ENCODE results near the gene FOXN3. TPM values are rescaled to one million over a fixed set of nuclear protein-coding genes. Genes with fewer than 3 reads are reported as not detected.

FOXN3 gene
- total RNA-seq, 2 donors from 2014 or later: 61.2 to 84.1 TPM

GRCh38 chr14:89310211-89310610 lies 106.8 kb downstream of the FOXN3 start:
- no peak for TF ChIP-seq CTCF (conservative IDR thresholded peaks at IDR 0.05)
- no peak overlapping the region for H3K27ac ChIP-seq (ENCODE audit: low read depth, low read length)
- no peaks in the 10 kb centered on the region for H3K4me1 ChIP-seq (ENCODE audit: control insufficient read depth, insufficient read depth, low read length)
- H3K9ac ChIP-seq (ENCODE audit: extremely low read depth, low read length, poor library complexity, severe bottlenecking): no peak overlapping the region
- H3K4me3 ChIP-seq (ENCODE audit: low read length): no peak overlapping the region
- H3K4me1 Mint-ChIP-seq: peaks cover 44% of the 10 kb centered on the region
- H3K27ac Mint-ChIP-seq: peak overlapping the region; percentile 58
- peaks cover 5% of the 10 kb centered on the region for H3K9me3 ChIP-seq (ENCODE audit: control insufficient read depth, low read length)
- H3K9me3 Mint-ChIP-seq: peaks cover 1% of the 10 kb centered on the region
- no peaks in the 10 kb centered on the region for H3K27me3 Mint-ChIP-seq (ENCODE audit: insufficient read depth)
- WGBS, 2 experiments (ENCODE audit: insufficient coverage in 1 of 2, insufficient read length in 1 of 2): 84 to 86% methylated on average over 9 of the region's 9 CpGs
- peaks cover 25% of the 10 kb centered on the region for H3K36me3 Mint-ChIP-seq (ENCODE audit: low read depth)
- DNase-seq: no peak
- no peaks in the 10 kb centered on the region for H3K27me3 ChIP-seq (ENCODE audit: control insufficient read depth, insufficient read depth, low read length, poor library complexity, severe bottlenecking)
- no peaks in the 10 kb centered on the region for H3K36me3 ChIP-seq (ENCODE audit: control insufficient read depth, insufficient read depth, low read length)
- H3K4me3 Mint-ChIP-seq: no peak overlapping the region

GRCh38 chr14:89309670-89310177 lies 107.3 kb downstream of the FOXN3 start:
- peaks cover 1% of the 10 kb centered on the region for H3K9me3 Mint-ChIP-seq
- H3K27ac ChIP-seq (ENCODE audit: low read depth, low read length): no peak overlapping the region
- H3K9ac ChIP-seq (ENCODE audit: extremely low read depth, low read length, poor library complexity, severe bottlenecking): no peak overlapping the region
- no peaks in the 10 kb centered on the region for H3K27me3 Mint-ChIP-seq (ENCODE audit: insufficient read depth)
- peak overlapping the region; percentile 58 for H3K27ac Mint-ChIP-seq
- peaks cover 47% of the 10 kb centered on the region for H3K4me1 Mint-ChIP-seq
- no peak overlapping the region for H3K4me3 ChIP-seq (ENCODE audit: low read length)
- no peaks in the 10 kb centered on the region for H3K27me3 ChIP-seq (ENCODE audit: control insufficient read depth, insufficient read depth, low read length, poor library complexity, severe bottlenecking)
- peaks cover 5% of the 10 kb centered on the region for H3K9me3 ChIP-seq (ENCODE audit: control insufficient read depth, low read length)
- no peak for DNase-seq
- H3K36me3 Mint-ChIP-seq (ENCODE audit: low read depth): peaks cover 25% of the 10 kb centered on the region
- H3K4me1 ChIP-seq (ENCODE audit: control insufficient read depth, insufficient read depth, low read length): no peaks in the 10 kb centered on the region
- TF ChIP-seq CTCF (conservative IDR thresholded peaks at IDR 0.05): no peak
- 85 to 92% methylated on average over 5 to 11 of the region's 11 CpGs for WGBS, 2 experiments (ENCODE audit: insufficient coverage in 1 of 2, insufficient read length in 1 of 2)
- H3K4me3 Mint-ChIP-seq: no peak overlapping the region
- H3K36me3 ChIP-seq (ENCODE audit: control insufficient read depth, insufficient read depth, low read length): no peaks in the 10 kb centered on the region

DNA sequence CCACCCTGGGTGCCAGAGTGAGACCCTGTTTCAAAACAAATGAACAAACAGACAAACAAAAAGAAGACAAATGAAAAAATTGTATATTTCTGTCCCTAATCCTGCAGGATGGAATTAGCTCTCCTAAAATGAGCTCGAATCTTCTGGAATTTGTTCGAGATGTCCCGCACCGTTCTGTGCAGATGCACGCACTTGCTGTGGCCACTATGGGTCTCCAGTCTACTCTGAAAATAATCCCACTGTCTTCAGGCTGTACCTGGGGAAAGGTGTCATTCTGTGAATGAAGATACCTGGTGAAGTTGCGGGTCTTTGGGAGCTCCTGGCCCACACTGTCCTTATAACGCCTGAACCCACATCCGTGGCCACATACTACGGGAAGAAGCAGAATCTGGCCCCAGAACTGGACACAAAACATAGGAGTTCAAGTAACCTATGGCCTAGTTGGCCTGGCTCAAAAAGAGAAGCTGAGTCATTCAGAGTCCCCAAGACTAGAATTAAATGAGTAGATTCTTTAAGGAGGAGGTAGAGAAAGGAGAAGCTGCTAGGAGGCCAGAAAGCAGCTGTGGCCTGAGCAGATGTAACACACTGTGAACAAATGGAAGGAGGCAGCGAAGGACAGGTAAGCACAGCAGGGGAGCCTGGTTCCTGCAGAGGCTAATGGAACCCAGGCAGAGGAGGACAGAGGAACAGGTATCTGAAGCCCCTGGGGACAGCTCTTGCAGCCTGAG lies 108.6 kb downstream of the FOXN3 start:
- Mint-ChIP-seq H3K27me3 (ENCODE audit: insufficient read depth) (no peaks in the 10 kb centered on the region), H3K27ac (peak overlapping the region; percentile 18), H3K4me1 (peaks cover 53% of the 10 kb centered on the region), H3K36me3 (ENCODE audit: low read depth) (peaks cover 17% of the 10 kb centered on the region), H3K9me3 (no peaks in the 10 kb centered on the region), H3K4me3 (no peak overlapping the region)
- TF ChIP-seq CTCF (conservative IDR thresholded peaks at IDR 0.05): peak; percentile 36
- no peaks in the 10 kb centered on the region for H3K9me3 ChIP-seq (ENCODE audit: control insufficient read depth, low read length)
- peak; percentile 63 for DNase-seq
- H3K4me1 ChIP-seq (ENCODE audit: control insufficient read depth, insufficient read depth, low read length): peaks cover 3% of the 10 kb centered on the region
- whole genome bisulfite sequencing, 2 experiments (ENCODE audit: insufficient coverage in 1 of 2, insufficient read length in 1 of 2): 90 to 92% methylated on average over 10 of the region's 10 CpGs
- no peak overlapping the region for H3K27ac ChIP-seq (ENCODE audit: low read depth, low read length)
- no peaks in the 10 kb centered on the region for H3K36me3 ChIP-seq (ENCODE audit: control insufficient read depth, insufficient read depth, low read length)
- H3K9ac ChIP-seq (ENCODE audit: extremely low read depth, low read length, poor library complexity, severe bottlenecking): no peak overlapping the region
- no peaks in the 10 kb centered on the region for H3K27me3 ChIP-seq (ENCODE audit: control insufficient read depth, insufficient read depth, low read length, poor library complexity, severe bottlenecking)
- H3K4me3 ChIP-seq (ENCODE audit: low read length): no peak overlapping the region
